ENCODE measurements around the gene AKR1B15. TPM values are rescaled to one million over a fixed set of nuclear protein-coding genes. Genes with fewer than 3 reads are reported as not detected.
"Not testable (repeated sequence)": the region's sequence is repeated elsewhere in the genome, so short reads cannot be mapped to it uniquely, and the experiment has no call there.

AKR1B15 gene
- total RNA-seq, 2 experiments from 2014 or later, result not detected

DNA sequence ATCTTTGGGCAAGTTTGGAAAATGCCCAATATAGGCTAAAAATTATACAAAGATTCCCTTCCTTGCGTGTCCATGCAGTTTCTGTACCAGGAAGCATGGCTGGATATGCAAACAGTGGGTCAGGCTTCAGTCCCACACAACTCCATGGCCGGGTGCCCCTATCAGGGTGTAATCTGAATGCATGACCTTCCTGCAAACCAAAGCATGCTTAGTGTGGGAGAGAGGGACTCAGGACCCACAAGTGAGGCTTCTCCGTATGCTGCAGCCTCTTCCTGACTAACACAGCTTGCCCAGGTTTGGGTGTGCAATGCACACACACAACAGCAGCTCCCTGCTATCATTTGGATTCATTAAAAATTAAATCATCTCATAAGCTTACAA, 13.0 kb upstream of the AKR1B15 start:
- Mint-ChIP-seq H3K9me3 (no peaks in the 10 kb centered on the region), H3K27me3 (peaks cover 18% of the 10 kb centered on the region), H3K36me3 (ENCODE audit: low read depth) (no peaks in the 10 kb centered on the region), H3K4me3 (no peak overlapping the region), H3K4me1 (no peaks in the 10 kb centered on the region), H3K27ac (no peak overlapping the region)
- ChIA-PET CTCF (no interaction called here), POLR2A (no interaction called here)
- no peak for DNase-seq

DNA sequence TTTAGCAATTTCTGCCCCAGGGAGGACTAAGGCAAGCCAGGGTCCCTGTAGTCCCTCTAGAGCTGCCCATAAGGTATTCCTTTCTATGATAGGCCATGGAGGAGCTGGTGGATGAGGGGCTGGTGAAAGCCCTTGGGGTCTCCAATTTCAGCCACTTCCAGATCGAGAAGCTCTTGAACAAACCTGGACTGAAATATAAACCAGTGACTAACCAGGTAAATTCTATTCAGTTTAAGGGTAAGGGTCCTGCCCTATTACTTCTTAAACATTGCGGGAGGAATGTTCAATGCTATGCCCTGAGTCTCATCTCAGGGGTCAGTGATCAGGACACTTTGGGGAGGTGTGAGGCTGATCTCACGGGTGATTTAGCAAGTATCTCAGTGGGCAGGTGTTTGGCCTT, 12.4 kb upstream of the AKR1B15 start:
- POLR2A ChIA-PET; H3K27ac Mint-ChIP-seq; CTCF ChIA-PET; H3K4me3 Mint-ChIP-seq; DNase-seq; H3K36me3 Mint-ChIP-seq (ENCODE audit: low read depth); H3K9me3 Mint-ChIP-seq; H3K4me1 Mint-ChIP-seq: not testable (repeated sequence)
- H3K27me3 Mint-ChIP-seq, result peaks cover 20% of the 10 kb centered on the region

GRCh38 chr7:134537273-134537781, 11.6 kb upstream of the AKR1B15 start:
- CTCF ChIA-PET, result interaction anchor here (3.1 kb wide), 1 partner anchor 11 kb away, joined by 11 read pairs; the partner anchor contains the start of gene AKR1B15
- H3K4me3 Mint-ChIP-seq; POLR2A ChIA-PET; DNase-seq; H3K27ac Mint-ChIP-seq; H3K36me3 Mint-ChIP-seq (ENCODE audit: low read depth); H3K4me1 Mint-ChIP-seq; H3K9me3 Mint-ChIP-seq: not testable (repeated sequence)
- peaks cover 22% of the 10 kb centered on the region for H3K27me3 Mint-ChIP-seq

GRCh38 chr7:134539380-134540004, 9.4 kb upstream of the AKR1B15 start:
- CTCF ChIA-PET, result interaction anchor here (0.7 to 3.1 kb wide), 3 partner anchors 9 to 107 kb away, joined by 3 to 11 read pairs (median 3); partner anchors contain the start of gene AKR1B15
- Mint-ChIP-seq H3K27ac (no peak overlapping the region), H3K4me1 (no peaks in the 10 kb centered on the region), H3K4me3 (no peak overlapping the region), H3K9me3 (no peaks in the 10 kb centered on the region), H3K27me3 (peaks cover 22% of the 10 kb centered on the region), H3K36me3 (ENCODE audit: low read depth) (no peaks in the 10 kb centered on the region)
- POLR2A ChIA-PET, result no interaction called here
- DNase-seq, result no peak

GRCh38 chr7:134541501-134542194, 7.3 kb upstream of the AKR1B15 start:
- H3K9me3 Mint-ChIP-seq; H3K4me3 Mint-ChIP-seq; H3K36me3 Mint-ChIP-seq (ENCODE audit: low read depth); POLR2A ChIA-PET; H3K27ac Mint-ChIP-seq; H3K4me1 Mint-ChIP-seq; CTCF ChIA-PET; DNase-seq: not testable (repeated sequence)
- peaks cover 28% of the 10 kb centered on the region for H3K27me3 Mint-ChIP-seq

DNA sequence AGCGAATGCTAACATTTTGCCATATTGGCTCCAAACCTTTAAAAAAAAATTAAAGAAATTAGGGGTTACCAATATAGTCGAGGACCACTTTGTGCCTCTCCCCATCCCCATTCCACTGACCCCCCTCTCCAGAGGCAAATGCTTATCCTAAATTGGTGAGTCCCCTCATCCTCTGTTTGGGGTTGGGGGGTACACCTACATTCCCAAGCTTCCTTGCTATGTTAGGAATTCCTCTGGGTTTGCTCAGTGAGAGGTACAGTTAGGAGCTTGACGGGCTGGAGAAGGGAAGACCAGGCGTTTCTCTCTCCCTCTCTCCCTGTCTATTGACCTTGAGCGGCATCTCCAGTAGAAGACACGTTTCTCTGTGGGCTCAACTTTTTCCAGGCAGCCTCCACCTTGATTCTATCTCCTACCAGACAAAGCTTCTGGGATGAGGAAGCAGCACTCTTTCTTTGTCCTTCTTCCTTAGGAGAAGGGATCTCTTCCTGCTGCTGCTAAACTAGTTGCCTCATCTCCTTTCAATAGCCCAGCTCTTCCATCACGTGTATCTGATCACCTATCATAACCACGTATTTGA, 6.6 kb upstream of the AKR1B15 start:
- no peak for DNase-seq
- POLR2A ChIA-PET, result no interaction called here
- no peaks in the 10 kb centered on the region for H3K9me3 Mint-ChIP-seq
- H3K27me3 Mint-ChIP-seq, result peaks cover 28% of the 10 kb centered on the region
- no peak overlapping the region for H3K4me3 Mint-ChIP-seq
- H3K27ac Mint-ChIP-seq, result no peak overlapping the region
- H3K36me3 Mint-ChIP-seq (ENCODE audit: low read depth), result no peaks in the 10 kb centered on the region
- H3K4me1 Mint-ChIP-seq, result no peaks in the 10 kb centered on the region
- CTCF ChIA-PET, result interaction anchor here (1.1 kb wide), 1 partner anchor 12 kb away, joined by 3 read pairs; no protein-coding TSS in a partner anchor

DNA sequence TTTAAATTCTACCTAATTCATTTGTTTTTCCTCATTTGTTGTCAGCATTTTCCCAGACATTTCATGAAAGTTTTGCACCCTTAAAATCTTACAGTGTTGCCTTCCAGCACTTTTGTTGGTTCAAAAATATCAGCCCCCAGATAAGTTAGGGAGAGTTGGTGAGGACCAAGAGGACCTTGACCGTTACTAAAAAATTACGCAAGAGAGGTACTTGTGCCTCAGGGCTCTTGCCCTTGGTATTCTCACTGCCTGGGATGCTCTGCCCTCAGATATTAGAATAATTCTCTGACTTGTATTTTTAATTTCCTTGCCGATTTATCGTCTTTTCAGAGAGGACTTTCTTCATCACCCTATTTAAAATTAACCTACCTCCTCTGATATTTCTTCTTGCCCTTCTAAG, 3.5 kb upstream of the AKR1B15 start:
- Mint-ChIP-seq H3K4me3 (no peak overlapping the region), H3K4me1 (peaks cover 10% of the 10 kb centered on the region), H3K27ac (no peak overlapping the region), H3K27me3 (peaks cover 30% of the 10 kb centered on the region), H3K9me3 (no peaks in the 10 kb centered on the region), H3K36me3 (ENCODE audit: low read depth) (no peaks in the 10 kb centered on the region)
- no peak for DNase-seq
- ChIA-PET POLR2A (no interaction called here), CTCF (interaction anchor here (5.3 kb wide), 1 partner anchor 112 kb away, joined by 56 read pairs; no protein-coding TSS in a partner anchor)

DNA sequence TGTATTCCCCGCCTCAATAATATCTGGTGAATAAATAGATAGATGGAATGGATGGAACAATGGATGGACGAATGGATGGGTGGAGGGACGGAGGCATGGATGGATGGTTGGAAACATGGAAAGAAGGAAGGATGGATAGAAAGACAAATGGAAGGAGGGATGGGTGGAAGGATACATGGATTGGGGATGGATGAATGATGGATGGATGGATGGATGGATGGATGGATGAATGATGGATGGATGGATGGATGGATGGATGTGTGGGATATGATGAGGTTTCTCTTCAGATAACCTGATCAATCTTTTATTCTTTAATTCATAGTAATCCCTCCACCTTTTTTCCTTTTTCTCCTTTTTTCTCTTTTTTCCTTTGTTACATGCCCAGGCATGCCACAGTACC, 3.0 kb upstream of the AKR1B15 start:
- no peak for DNase-seq
- H3K27ac Mint-ChIP-seq, result no peak overlapping the region
- peaks cover 29% of the 10 kb centered on the region for H3K27me3 Mint-ChIP-seq
- H3K9me3 Mint-ChIP-seq, result no peaks in the 10 kb centered on the region
- POLR2A ChIA-PET, result no interaction called here
- CTCF ChIA-PET, result interaction anchor here (5.3 kb wide), 1 partner anchor 113 kb away, joined by 56 read pairs; no protein-coding TSS in a partner anchor
- H3K36me3 Mint-ChIP-seq (ENCODE audit: low read depth), result no peaks in the 10 kb centered on the region
- H3K4me1 Mint-ChIP-seq, result peaks cover 10% of the 10 kb centered on the region
- no peak overlapping the region for H3K4me3 Mint-ChIP-seq

DNA sequence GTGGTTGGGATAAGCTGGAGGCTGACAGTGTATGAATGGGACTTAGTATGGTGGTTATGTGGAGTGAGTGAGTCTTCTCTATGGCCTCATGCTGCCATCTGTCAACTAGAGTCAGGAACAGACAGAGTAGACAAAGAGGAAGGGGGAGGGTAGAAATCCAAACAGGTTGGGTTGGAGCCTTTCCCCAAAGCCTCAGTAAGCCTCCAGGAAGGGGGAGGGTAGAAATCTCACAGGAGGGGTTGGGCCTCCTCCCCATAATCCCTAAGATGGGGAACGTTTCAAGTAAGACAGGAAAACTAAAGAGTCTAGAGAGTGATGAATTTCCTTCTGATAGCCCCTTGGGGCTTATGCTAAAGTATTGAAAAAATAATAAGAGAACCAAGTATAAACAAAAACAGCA, 2.0 kb upstream of the AKR1B15 start:
- ChIA-PET CTCF (interaction anchor here (0.6 to 5.3 kb wide), 8 partner anchors 11 to 382 kb away, joined by 3 to 56 read pairs (median 4); no protein-coding TSS in a partner anchor), POLR2A (no interaction called here)
- no peak for DNase-seq
- Mint-ChIP-seq H3K4me3 (no peak overlapping the region), H3K36me3 (ENCODE audit: low read depth) (no peaks in the 10 kb centered on the region), H3K27ac (no peak overlapping the region), H3K9me3 (no peaks in the 10 kb centered on the region), H3K27me3 (peaks cover 29% of the 10 kb centered on the region), H3K4me1 (peaks cover 10% of the 10 kb centered on the region)

DNA sequence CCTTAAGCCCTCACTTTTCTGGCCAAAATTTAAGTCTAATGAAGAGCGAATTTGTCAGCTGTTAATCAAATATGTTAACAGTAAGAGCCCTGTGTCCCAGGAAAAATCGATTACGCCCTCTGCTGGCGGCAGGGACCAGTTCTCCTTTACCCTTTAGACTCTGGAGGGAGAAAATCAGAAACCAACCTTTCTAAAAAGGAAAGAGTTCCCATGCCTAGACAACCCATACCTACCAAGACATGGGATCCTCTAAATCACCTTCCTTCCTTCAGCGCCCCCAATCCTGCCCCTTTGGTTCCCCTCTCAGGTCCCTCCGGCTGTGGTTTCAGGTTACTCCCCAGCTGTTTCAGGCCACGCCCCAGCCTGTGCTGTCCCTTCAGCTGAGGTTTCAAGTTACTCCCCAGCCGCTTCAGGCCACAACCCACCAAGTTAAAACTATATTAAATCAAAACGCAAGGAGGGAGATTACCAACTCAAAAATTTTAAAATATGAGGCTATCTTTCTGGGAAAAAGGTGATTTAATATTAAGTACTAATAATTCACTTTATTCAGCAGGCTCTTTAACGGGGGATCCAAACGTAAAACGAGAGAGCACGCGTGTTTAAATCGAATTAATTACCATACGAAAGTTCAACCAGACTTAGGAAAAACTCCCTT, 1.4 kb upstream of the AKR1B15 start:
- peak; percentile 66 for DNase-seq
- ChIA-PET CTCF (interaction anchor here (0.6 to 5.3 kb wide), 15 partner anchors 8 to 1120 kb away, joined by 3 to 56 read pairs (median 4); no protein-coding TSS in a partner anchor), POLR2A (no interaction called here)
- Mint-ChIP-seq H3K27ac (no peak overlapping the region), H3K9me3 (no peaks in the 10 kb centered on the region), H3K4me3 (no peak overlapping the region), H3K4me1 (peaks cover 10% of the 10 kb centered on the region), H3K36me3 (ENCODE audit: low read depth) (no peaks in the 10 kb centered on the region), H3K27me3 (peaks cover 27% of the 10 kb centered on the region)

DNA sequence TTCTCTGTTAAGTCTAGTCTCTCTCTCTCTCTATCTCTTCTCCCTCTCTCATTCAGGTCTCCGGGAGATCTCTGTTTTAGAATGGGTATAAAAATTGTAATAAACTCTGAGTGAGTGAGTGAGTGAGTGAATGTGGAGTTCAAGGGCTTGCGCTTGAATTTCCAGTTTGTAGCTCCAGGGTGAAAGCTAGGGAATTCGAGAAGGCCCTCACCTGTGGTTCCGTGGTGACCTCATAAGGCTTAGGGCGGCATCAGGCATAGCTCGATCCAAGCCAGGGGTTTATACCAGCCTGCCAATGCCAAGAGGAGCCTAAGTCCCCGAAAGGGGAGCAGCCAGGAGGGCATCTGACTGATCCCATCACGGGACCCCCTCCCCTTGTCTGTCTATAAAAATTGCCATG, 456 bp downstream of the AKR1B15 start:
- H3K9me3 Mint-ChIP-seq, result no peaks in the 10 kb centered on the region
- ChIA-PET CTCF (interaction anchor here (1.2 to 5.3 kb wide), 5 partner anchors 10 to 116 kb away, joined by 3 to 56 read pairs (median 9); no protein-coding TSS in a partner anchor), POLR2A (no interaction called here)
- DNase-seq, result no peak
- no peak overlapping the region for H3K4me3 Mint-ChIP-seq
- H3K27ac Mint-ChIP-seq, result no peak overlapping the region
- H3K27me3 Mint-ChIP-seq, result peaks cover 21% of the 10 kb centered on the region
- peaks cover 14% of the 10 kb centered on the region for H3K4me1 Mint-ChIP-seq
- no peaks in the 10 kb centered on the region for H3K36me3 Mint-ChIP-seq (ENCODE audit: low read depth)

GRCh38 chr7:134552105-134552504, 3.2 kb downstream of the AKR1B15 start:
- Mint-ChIP-seq H3K4me3 (no peak overlapping the region), H3K4me1 (peaks cover 14% of the 10 kb centered on the region), H3K27me3 (peaks cover 14% of the 10 kb centered on the region), H3K27ac (no peak overlapping the region), H3K9me3 (no peaks in the 10 kb centered on the region), H3K36me3 (ENCODE audit: low read depth) (no peaks in the 10 kb centered on the region)
- no peak for DNase-seq
- ChIA-PET POLR2A (no interaction called here), CTCF (interaction anchor here (1.1 kb wide), 1 partner anchor 119 kb away, joined by 4 read pairs; no protein-coding TSS in a partner anchor)

- no peak for DNase-seq
- Mint-ChIP-seq H3K27me3 (peaks cover 5% of the 10 kb centered on the region), H3K4me3 (no peak overlapping the region), H3K36me3 (ENCODE audit: low read depth) (no peaks in the 10 kb centered on the region), H3K9me3 (no peaks in the 10 kb centered on the region), H3K27ac (no peak overlapping the region), H3K4me1 (peaks cover 6% of the 10 kb centered on the region)
- CTCF ChIA-PET, result interaction anchor here (1.5 kb wide), 1 partner anchor 11 kb away, joined by 3 read pairs; no protein-coding TSS in a partner anchor
- POLR2A ChIA-PET, result no interaction called here
Measured at GRCh38 chr7:134553976-134554375, 5.1 kb downstream of the AKR1B15 start.

Measured in activated CD4-positive, alpha-beta memory T cell treated with anti-CD3 and anti-CD28 coated beads, Interleukin-2, amount 10 ng/mL, durations not matched to agents 7 days and 5 days (primary cell).